ENCODE results near the gene TMEM109.
A peak's percentile ranks its signal among the peaks of the same experiment; 100 is the strongest.

The TMEM109 gene, protein sequence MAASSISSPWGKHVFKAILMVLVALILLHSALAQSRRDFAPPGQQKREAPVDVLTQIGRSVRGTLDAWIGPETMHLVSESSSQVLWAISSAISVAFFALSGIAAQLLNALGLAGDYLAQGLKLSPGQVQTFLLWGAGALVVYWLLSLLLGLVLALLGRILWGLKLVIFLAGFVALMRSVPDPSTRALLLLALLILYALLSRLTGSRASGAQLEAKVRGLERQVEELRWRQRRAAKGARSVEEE

DNA sequence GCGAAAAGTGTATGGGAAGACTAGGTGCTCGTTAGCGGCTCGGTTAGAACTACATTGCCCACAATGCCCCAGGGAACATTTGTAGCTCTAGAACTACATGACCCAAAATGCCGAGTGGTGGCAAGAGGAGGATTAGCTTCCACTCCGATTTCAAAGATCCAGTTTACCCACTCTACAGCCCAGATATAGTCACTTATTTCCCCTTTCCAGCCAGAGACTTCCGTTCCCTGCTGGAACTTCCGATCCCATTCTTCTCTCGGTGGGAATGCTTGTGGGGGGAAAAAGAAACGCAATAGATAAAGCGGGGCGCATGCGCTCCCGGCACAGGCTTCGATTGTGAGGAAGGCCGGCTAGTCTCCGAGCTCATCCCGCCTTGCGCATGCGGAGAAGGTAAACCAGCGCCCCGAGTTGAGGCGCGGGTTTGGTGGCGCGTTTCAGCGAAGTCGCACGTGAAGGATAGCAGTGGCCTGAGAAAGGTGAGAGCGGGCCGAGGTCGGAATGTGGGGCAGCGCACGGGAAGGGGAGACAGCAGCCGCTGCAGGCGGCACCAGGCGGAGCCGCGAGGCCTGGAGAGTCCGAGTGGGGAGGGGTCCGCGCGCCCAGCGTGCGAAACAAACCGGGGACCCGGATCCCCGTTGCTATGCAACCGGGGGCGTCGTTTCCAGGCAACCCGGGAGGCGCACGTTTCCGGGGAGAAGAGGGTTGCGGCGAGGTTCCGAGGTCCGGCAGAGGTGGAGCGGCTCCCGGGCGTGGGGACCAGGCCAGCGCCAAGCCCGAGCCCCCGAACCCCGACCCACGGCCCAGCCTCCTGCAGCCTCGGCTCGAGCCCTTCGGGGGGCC is at the start of gene TMEM109:
Gene TMEM109 (plus strand): TSS at position 366 of the 840 bp plus-strand sequence. CDS start 5,536 bp downstream, outside the sequence.
- DNase-seq (ENCODE audit: low spot score), result peak; percentile 92

DNA sequence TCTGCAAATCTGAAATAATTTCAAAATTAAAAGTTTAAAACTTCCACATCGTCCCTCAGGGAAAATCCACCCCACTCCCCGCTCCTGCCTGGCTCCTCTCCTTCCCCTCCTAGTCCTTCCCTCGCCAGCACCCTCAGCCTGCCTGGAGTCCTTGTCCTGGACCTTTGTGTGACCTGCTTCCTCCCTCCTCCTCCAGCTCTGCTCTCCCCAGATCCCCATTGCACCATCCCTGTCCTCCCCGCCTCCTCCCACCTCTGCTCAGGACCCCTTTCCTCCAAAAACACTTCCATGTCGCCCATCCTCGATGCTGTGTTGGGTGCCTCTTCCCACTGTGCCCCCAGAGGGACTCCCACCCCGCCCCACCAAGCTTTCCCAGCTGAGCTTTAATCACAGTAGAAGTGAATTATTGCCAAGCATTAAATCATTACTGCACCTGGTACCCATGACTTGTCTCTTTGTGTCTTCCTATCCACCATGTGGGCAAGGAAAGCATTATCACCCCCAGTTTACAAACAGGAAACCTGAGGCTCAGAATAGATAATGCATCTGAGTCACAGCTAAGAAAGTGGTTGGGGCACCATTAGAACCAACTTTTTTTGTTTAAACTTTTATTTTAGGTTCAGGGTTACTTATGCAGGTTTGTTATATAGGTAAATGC is 49.0 kb upstream of the TMEM109 start:
- DNase-seq (ENCODE audit: low spot score), result no peak

DNA sequence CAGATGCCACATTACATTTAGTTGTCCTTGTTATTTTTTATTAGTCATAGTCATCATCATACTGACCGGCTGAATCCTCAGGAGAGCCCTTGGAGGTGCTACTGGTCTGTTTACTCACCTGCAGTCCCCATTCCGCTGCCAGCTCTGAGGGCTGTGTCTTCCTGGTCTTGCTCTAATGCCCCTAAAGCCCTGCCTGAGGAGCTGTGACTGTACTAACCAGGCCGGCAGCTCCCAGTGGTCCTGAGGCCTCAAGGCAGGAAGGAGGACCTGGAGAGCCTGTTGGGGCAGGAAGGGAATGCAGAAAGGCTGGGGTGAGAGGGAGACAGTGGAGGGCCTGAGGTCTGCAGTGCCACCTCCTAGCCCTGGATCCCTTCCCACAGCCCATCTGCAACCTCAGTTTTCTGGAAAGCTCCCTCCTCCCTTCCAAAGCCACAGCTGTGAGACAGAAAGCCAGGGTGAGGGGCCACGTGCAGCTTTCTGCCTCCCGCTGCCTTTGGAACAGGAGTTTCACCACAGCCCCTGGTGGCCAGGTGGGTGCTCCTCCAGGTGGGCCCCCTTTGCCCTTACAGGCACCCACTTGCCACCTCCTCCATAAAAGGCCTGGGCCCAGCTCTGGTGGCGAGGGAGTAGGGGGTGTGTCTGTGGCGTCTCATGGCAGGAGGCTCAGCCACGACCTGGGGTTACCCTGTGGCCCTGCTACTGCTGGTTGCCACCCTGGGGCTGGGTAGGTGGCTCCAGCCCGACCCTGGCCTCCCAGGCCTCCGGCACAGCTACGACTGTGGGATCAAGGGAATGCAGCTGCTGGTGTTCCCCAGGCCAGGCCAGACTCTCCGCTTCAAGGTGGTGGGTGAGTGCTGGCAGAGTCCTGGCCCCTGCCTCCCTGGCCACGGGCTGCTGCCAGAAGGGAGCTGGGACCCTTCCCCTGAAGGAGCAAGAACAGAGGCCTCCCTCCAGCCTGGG is 46.8 kb upstream of the TMEM109 start, which contains the start of gene ZP1:
Gene ZP1 (plus strand): TSS at position 632 of the 960 bp plus-strand sequence. CDS start 20 bp downstream, at position 652.
- DNase-seq (ENCODE audit: low spot score), result no peak

DNA sequence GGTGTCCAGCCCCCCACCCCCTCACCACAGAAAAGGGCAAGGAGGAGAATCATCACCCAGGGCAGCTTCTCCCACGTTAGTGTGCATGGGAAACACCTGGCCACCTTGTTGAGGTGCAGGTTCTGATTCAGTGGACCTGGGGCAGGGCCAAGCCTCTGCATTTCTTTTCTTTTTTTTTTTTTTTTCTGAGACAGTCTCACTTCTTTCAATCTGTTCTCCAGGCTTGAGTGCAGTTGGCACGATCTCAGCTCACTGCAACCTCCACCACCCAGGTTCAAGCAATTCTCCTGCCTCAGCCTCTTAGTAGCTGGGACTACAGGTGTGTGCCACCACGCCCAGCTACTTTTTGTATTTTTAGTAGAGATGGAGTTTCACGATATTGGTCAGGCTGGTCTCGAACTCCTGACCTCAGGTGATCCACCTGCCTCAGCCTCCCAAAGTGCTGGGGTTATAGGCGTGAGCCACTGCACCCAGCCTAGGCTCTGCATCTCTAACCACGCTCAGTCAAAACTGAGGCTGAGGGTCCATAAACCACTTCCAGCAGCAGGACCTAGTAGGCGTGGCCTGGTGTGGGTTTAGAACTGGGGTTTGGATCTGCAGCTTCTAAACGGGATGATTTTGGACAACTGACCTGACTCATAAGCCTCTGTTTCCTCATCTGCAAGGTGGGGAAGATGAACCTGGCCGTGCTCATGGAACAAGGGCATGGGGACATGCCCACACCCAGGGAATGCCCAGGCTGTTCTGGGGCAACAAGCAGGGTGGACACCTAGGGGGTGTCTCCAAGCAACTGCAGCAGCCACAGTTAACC is 45.9 kb upstream of the TMEM109 start:
- no peak for DNase-seq (ENCODE audit: low spot score)

DNA sequence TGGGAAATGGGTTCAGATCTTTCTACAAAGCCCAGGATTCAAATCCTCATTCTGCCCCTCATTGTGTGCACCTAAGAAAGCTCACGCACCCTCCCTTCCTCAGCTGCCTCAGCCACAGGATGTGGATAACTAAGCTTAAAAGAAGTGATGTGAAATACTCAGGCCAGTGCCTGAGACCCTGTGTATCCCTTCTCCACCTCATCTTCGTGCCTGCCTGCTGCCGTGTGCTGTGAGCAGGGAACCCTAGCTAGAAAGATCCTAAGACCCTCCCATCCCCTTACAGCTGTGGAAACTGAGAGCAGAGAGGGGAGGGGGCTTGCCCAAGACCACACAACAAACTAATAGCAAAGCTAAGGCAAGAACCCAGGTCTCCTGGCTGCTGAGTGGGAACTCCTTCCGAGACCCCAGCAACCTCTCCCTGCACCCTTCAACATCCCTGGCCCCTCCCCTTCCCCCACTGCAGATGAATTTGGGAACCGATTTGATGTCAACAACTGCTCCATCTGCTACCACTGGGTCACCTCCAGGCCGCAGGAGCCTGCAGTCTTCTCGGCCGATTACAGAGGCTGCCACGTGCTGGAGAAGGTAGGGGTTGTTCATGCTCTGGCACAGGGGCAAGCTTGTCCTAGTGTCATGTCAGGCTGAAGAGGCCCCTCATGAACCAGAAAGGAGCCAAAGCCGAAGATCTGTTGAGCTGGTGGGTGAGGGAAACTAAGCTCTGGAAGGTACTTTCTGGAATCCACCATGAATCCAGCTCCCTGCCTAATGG is 45.1 kb upstream of the TMEM109 start:
- no peak for DNase-seq (ENCODE audit: low spot score)

DNA sequence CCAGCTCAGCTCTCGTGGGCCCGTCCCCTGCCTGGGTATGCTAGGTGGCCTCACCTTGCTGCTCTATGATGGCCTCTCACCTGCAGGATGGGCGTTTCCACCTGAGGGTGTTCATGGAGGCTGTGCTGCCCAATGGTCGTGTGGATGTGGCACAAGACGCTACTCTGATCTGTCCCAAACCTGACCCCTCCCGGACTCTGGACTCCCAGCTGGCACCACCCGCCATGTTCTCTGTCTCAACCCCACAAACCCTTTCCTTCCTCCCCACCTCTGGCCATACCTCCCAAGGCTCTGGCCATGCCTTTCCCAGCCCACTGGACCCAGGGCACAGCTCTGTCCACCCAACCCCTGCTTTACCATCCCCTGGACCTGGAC is 44.5 kb upstream of the TMEM109 start:
- DNase-seq (ENCODE audit: low spot score), result no peak

DNA sequence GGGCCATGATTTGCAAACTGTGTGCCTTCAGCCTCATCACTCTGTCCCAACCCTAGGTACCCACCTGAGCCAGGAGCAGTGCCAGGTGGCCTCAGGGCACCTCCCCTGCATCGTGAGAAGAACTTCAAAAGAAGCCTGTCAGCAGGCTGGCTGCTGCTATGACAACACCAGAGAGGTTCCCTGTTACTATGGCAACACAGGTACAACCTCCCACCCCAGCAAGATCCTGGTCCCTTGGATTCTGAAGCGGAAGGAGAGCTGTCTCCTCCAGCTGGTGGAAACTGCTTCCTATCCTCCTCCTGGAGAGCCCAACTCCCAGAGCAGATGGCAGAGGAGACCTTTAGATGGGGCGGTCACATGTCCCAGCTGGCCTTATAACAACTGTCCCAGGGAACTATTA is 43.7 kb upstream of the TMEM109 start:
- DNase-seq (ENCODE audit: low spot score), result peak; percentile 40

DNA sequence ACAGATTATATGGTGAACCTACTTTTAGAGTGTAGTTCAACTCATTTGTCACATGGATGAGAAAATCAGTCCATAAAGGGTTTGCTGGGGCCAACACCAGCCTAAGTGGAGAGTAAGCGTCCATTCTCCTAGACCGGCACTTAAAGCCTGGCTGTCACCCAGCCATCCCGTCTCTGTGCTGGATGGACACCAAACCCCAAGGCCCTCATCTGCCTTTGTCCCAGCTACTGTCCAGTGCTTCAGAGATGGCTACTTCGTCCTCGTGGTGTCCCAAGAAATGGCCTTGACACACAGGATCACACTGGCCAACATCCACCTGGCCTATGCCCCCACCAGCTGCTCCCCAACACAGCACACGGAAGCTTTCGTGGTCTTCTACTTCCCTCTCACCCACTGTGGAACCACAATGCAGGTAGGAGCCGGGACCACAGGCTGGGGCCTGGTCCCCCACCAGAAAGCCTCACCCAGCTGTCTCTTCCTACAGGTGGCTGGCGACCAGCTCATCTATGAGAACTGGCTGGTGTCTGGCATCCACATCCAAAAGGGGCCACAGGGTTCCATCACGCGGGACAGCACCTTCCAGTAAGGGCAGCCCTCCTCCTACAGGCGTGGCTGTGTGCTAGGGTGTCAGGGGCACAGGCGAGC is 43.1 kb upstream of the TMEM109 start:
- peak; percentile 48 for DNase-seq (ENCODE audit: low spot score)

DNA sequence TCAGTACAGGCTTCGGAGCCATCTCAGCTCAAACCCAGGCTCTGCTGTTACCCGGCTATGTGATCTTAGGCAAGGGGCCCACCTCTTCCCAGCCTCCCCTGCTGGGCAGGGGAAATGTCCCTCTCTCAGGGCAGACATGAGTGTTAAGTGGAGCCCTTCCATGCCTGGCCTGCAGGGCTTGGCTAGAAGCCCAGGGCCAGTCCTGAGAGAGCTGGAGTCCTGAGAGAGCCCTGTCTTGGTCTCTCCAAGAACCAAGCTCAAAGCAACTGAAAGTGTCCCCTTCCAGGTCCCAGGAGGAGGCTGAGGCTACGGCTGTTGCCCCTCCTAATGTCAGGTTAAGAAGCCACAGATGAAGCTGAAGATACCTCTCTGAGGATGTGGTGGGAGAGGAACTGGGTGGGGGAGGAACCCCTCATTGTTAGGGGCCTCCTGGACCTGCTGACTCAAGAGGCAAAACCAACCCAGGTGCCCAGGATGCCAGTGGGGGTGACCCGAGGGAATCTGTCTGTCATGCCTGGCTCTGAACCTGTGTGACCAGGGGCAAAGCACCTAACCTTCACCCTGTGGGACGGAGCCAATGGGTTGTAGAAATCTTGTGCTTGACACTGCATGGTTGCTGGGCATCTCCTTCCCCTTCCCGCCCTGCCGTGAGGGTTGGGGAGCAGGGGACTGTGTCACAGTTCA is 42.4 kb upstream of the TMEM109 start:
- peak; percentile 59 for DNase-seq (ENCODE audit: low spot score)

DNA sequence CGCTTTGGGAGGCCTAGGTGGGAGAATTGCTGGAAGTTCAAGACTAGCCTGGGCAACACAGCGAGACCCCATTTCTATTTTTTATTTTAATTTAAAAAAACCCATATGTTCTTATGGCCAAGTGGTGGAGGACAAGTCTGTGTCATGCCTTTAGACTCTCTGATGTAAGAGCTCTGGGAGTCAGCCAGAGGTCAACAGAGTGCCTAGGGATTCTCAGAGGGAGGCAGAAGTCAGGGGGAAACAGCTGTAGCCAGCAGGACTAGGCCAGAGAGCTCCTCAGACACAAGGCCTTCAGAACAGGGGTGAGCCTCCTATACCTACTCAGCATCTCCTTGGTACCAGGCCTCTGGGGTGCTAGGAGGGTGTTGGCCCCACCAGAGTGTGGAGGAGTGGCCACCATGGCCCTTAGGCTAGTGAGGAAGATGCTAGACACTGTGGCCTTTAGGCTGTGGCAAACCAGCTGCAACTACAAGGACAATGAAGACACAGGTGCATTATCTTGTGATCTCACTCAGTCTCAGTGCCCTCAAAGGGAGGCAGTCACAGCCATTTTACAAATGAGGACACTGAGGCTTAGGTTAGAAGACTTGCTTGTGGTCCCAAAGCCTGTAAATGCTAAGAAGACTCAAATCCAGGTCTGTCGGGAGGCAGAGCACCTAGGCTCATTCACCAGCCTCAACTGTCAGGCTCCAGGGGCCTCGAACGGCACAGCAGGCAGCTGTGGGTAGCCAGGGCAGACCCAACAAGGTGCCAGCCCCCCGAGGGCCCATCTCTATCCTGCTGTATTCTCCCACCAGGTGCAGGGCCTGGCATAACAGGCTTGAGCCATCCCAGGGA is 41.6 kb upstream of the TMEM109 start:
- DNase-seq (ENCODE audit: low spot score), result peak; percentile 64

DNA sequence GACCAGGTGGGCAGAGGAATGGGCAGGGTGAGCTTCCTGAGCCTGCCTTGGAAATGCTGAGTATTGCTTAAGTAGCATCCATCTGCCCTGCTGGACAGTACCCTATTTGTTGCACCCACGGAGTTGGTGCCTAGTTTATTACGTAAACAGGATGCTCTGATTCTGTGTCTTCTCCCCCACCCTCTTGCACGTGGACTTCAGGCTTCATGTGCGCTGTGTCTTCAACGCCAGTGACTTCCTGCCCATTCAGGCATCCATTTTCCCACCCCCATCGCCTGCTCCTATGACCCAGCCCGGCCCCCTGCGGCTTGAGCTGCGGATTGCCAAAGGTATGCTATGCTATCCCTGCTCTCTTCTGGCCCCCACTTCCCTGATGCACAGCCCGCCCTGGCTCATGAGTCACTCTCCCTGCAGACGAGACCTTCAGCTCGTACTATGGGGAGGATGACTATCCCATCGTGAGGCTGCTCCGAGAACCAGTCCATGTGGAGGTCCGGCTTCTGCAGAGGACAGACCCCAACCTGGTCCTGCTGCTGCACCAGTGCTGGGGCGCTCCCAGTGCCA is 40.9 kb upstream of the TMEM109 start:
- peak; percentile 48 for DNase-seq (ENCODE audit: low spot score)

DNA sequence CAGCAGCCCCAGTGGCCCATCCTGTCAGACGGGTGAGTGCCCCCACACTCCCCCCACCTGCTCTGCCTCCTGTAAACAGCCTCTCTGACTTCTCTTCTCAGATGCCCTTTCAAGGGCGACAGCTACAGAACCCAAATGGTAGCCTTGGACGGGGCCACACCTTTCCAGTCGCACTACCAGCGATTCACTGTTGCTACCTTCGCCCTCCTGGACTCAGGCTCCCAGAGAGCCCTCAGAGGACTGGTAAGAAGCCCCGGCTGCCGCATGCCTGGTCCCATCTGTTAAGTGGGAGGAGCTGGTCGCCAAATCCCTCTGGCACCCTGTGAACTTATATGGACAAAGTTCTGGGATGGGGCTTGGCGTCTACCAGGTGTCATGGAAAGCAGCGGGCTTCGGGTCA is 40.4 kb upstream of the TMEM109 start:
- peak; percentile 45 for DNase-seq (ENCODE audit: low spot score)

DNA sequence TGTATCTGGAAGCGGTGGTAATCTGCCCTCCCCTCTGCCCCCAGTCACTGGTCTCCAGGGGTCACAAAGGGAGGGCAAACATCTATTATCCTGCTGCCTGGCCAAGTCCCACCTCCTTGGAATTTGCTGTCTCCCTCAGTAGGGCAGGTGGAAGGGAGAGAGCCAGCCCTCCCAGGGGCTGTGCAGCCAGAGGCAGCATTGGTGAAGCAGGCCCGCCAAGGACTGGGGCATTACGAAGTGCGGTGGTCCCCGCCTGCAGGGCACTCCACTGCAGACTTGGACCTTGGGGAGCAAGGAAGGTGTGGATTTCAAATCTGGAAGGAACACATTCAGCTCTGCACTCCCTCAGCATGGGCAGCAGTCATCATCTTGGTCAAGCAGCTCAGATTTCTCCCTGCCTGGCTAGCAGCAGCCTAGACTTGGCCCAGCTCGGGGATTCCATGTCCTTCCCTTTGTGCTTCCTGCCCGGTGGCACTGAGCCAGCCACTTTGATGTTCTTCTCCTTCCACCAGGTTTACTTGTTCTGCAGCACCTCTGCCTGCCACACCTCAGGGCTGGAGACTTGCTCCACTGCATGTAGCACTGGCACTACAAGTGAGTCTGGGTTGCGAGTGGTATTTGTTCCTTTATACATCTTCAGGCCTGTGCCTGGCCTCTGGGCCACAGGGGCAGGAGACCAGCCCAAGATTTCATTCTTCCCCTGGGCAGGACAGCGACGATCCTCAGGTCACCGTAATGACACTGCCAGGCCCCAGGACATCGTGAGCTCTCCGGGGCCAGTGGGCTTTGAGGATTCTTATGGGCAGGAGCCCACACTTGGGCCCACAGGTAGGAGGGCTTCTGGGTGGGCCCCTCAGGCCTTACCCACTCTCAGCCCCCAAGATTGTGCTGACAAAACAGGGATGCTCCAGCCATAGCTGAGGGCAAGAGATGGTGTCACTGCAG is 39.3 kb upstream of the TMEM109 start:
- DNase-seq (ENCODE audit: low spot score), result peak; percentile 46

DNA sequence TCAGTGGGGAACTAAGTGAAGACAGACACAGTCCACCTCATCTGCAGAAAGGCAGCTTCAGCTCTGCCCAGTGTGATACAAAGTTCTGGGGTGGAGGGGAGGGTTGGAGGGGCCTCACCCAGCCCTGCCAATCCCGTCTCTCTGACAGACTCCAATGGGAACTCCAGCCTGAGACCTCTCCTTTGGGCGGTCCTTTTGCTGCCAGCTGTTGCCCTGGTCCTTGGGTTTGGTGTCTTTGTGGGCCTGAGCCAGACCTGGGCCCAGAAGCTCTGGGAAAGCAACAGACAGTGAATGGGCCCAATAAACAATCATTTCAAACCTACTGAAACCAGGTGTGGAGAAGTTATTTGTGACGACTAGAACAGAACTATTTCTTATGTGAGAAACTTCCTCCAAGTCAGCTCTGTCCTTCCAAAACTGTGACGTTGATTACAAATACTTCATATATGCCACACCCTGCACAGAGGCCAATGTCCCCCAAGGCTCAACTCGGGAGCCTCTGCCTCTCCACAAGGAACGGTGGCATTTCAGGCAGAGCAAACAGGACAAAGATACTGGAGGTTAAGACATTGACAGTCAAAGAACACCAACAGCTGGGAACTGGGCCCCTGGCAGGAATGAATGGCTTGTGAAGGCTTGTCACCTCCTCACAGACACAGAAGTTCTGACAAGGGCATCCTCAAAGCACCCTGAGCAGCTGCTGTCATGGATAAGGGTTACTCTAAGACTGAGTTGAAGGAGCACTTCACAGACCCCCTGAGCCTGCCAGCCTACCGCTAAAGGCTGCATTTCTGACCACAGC is 38.4 kb upstream of the TMEM109 start:
- peak; percentile 42 for DNase-seq (ENCODE audit: low spot score)

DNA sequence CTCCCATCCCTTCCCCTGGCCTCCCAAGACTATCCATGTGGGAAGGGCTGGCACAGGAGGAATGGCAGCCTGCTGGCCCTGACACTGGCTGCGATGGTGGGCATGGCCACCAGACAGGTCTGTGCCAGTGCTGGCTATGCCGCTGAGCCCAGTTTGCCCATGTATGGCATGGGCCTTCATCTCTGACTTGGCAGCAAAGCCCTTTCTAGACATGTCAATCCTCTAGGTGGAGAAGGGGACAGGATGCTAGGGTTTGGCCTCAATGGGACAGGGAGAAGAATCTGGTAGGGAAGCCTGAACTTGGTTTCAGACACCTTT is 37.8 kb upstream of the TMEM109 start:
- peak; percentile 38 for DNase-seq (ENCODE audit: low spot score)
